Activated CD8-positive, alpha-beta T cell treated with anti-CD3 and anti-CD28 coated beads for 36 hours (primary cell): Measurements from ENCODE around the gene QSOX2. TPM values are rescaled to one million over a fixed set of nuclear protein-coding genes. Genes with fewer than 3 reads are reported as not detected.

Experiments used
- ATAC-seq: fragments of 200-7000 bp; cut with Tn5 transposase; one replicate; pipeline ENCODE4 v1.10.0; 2021; ENCODE audit warnings: mild to moderate bottlenecking, moderate library complexity
- CTCF ChIA-PET: fragments of 350-600 bp; sonication (Branson Sonifier 250); formaldehyde crosslinking; loops from one replicate; lab custom pipeline; 2021; ENCODE audit warnings: antibody characterized with exemption; lab: Charles Lee
- POLR2A ChIA-PET: fragments of 350-600 bp; sonication (Branson Sonifier 250); formaldehyde crosslinking; loops from one replicate; lab custom pipeline; 2021; ENCODE audit warnings: antibody characterized with exemption; lab: Charles Lee
- DNase-seq: peaks from one replicate; pipeline ENCODE4 v3.0.0-alpha.2; 2020
- H3K27ac Mint-ChIP-seq: one replicate; pipeline ENCODE4 v1.8.0; 2021; ENCODE audit warnings: mild to moderate bottlenecking, mixed read lengths
- H3K27me3 Mint-ChIP-seq: one replicate; pipeline ENCODE4 v1.8.0; 2021; ENCODE audit warnings: mixed read lengths
- H3K36me3 Mint-ChIP-seq: one replicate; pipeline ENCODE4 v1.8.0; 2021; ENCODE audit warnings: low read depth, mixed read lengths
- H3K4me1 Mint-ChIP-seq: one replicate; pipeline ENCODE4 v1.8.0; 2021; ENCODE audit warnings: low read depth, mixed read lengths
- H3K4me3 Mint-ChIP-seq: one replicate; pipeline ENCODE4 v1.8.0; 2021; ENCODE audit warnings: mild to moderate bottlenecking, moderate library complexity, mixed read lengths
- H3K9me3 Mint-ChIP-seq: one replicate; pipeline ENCODE4 v1.8.0; 2021; ENCODE audit warnings: mixed read lengths
- intact Hi-C: fragments of 100-400 bp; cut with micrococcal nuclease; formaldehyde crosslinking; loops from one replicate; pipeline ENCODE4 v1.10.0; 2022
- total RNA-seq, 2 experiments: library from RNA; stranded (reverse); gene quantifications; one replicate each; pipeline ENCODE4 v1.2.3, GENCODE V29; 2021
- TF ChIP-seq, protein P1 (sequence below): fragments of 200-600 bp; IDR thresholded peaks from one replicate; pipeline ENCODE4 v1.8.0; 2022; ENCODE audit warnings: antibody characterized with exemption, mild to moderate bottlenecking

The QSOX2 gene
- total RNA-seq, 2 experiments from 2014 or later: 21.0 to 21.5 TPM

- Mint-ChIP-seq H3K36me3 (peaks cover 4% of the 10 kb centered on the region), H3K27ac (peak overlapping the region; percentile 93), H3K9me3 (no peaks in the 10 kb centered on the region), H3K4me1 (peaks cover 40% of the 10 kb centered on the region), H3K4me3 (peak overlapping the region; percentile 94), H3K27me3 (no peaks in the 10 kb centered on the region)
- ATAC-seq (peak; percentile 80), DNase-seq (peak; percentile 95)
- ChIA-PET CTCF (interaction anchor here (2.2 kb wide), 1 partner anchor 74 kb away, joined by 9 read pairs; no protein-coding TSS in a partner anchor), POLR2A (interaction anchor here (0.9 to 1.3 kb wide), 2 partner anchors 12 to 337 kb away, joined by 3 to 4 read pairs; partner anchors contain the start of gene CAMSAP1)
- intact Hi-C loops: no loop called here
- TF ChIP-seq, protein P1, sequence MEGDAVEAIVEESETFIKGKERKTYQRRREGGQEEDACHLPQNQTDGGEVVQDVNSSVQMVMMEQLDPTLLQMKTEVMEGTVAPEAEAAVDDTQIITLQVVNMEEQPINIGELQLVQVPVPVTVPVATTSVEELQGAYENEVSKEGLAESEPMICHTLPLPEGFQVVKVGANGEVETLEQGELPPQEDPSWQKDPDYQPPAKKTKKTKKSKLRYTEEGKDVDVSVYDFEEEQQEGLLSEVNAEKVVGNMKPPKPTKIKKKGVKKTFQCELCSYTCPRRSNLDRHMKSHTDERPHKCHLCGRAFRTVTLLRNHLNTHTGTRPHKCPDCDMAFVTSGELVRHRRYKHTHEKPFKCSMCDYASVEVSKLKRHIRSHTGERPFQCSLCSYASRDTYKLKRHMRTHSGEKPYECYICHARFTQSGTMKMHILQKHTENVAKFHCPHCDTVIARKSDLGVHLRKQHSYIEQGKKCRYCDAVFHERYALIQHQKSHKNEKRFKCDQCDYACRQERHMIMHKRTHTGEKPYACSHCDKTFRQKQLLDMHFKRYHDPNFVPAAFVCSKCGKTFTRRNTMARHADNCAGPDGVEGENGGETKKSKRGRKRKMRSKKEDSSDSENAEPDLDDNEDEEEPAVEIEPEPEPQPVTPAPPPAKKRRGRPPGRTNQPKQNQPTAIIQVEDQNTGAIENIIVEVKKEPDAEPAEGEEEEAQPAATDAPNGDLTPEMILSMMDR: no peak
Measured at GRCh38 chr9:136244122-136244968, 1.3 kb downstream of the QSOX2 start.

DNA sequence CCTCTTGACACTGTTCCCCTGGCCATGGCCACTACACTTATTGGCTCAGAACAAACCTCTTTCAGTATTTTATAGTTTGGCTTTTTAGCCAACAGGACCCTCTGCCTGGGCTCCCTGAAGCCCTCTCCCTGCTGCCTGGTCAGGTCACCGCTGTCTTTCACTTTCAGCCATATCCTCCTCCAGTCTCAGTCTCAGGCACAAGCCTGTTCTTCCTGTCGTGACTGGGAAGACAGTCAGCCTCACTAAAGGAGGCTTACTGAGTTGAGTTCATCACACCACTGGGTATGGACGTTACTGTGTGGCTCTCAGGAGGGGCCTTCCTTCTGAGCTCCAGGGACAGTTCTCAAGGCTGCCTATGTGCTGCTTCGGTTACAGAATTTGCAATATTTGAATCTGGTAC, 2.0 kb downstream of the QSOX2 start:
- Mint-ChIP-seq H3K4me1 (peaks cover 43% of the 10 kb centered on the region), H3K27ac (peak overlapping the region; percentile 93), H3K27me3 (no peaks in the 10 kb centered on the region), H3K4me3 (peak overlapping the region; percentile 94), H3K9me3 (no peaks in the 10 kb centered on the region), H3K36me3 (peaks cover 4% of the 10 kb centered on the region)
- ATAC-seq (no peak), DNase-seq (no peak)
- ChIA-PET CTCF (interaction anchor here (0.9 to 2.2 kb wide), 6 partner anchors 17 to 283 kb away, joined by 3 to 9 read pairs (median 4); no protein-coding TSS in a partner anchor), POLR2A (no interaction called here)
- intact Hi-C loops: no loop called here
- TF ChIP-seq, protein P1: no peak

DNA sequence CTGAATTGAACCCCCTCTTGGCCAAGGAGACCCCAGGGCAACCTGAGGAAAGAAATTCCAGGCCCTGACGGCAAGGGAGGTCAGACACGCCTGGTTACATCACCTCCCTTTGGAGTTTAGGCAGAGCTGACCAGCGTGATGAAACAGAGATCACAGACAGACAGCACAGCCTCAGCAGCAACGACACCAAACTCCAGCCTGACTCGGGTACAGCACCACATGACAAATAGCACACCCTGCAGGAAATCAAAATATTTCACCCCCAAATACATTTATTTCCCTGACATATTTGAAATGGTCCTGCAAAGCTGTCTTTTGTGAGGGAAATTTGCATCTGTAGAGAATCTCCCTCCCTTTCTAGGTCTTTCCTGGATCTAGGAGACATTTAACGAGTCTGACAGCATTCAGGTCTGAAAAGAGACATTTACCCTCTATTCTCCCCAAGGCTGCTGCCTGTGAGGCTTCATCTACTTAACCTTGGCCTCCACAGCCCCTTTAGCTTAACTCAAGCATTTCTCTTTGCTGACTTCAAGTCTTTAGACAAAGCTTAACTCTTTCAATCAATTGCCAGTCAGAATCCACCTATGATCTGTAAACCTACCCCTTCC, 2.6 kb downstream of the QSOX2 start:
- ATAC-seq (no peak), DNase-seq (no peak)
- peaks cover 45% of the 10 kb centered on the region for H3K4me1 Mint-ChIP-seq
- no peaks in the 10 kb centered on the region for H3K27me3 Mint-ChIP-seq
- peak overlapping the region; percentile 93 for H3K27ac Mint-ChIP-seq
- H3K36me3 Mint-ChIP-seq: peaks cover 4% of the 10 kb centered on the region
- intact Hi-C loops: no loop called here
- peak overlapping the region; percentile 24 for H3K4me3 Mint-ChIP-seq
- POLR2A ChIA-PET: no interaction called here
- H3K9me3 Mint-ChIP-seq: no peaks in the 10 kb centered on the region
- TF ChIP-seq, protein P1: no peak
- CTCF ChIA-PET: interaction anchor here (0.8 to 2.2 kb wide), 7 partner anchors 17 to 283 kb away, joined by 3 to 9 read pairs (median 4); partner anchors contain the start of gene DNLZ

- ATAC-seq: no peak
- intact Hi-C loops: no loop called here
- TF ChIP-seq, protein P1: no peak
- ChIA-PET POLR2A (no interaction called here), CTCF (interaction anchor here (1.4 to 2.2 kb wide), 5 partner anchors 25 to 282 kb away, joined by 3 to 9 read pairs (median 5); no protein-coding TSS in a partner anchor)
- DNase-seq: no peak
- peaks cover 4% of the 10 kb centered on the region for H3K36me3 Mint-ChIP-seq
- H3K27ac Mint-ChIP-seq: no peak overlapping the region
- H3K27me3 Mint-ChIP-seq: no peaks in the 10 kb centered on the region
- H3K4me1 Mint-ChIP-seq: peaks cover 46% of the 10 kb centered on the region
- no peak overlapping the region for H3K4me3 Mint-ChIP-seq
- H3K9me3 Mint-ChIP-seq: no peaks in the 10 kb centered on the region
Measured at GRCh38 chr9:136242248-136242647, 3.4 kb downstream of the QSOX2 start.
